HUDEP-2 (cell line): ENCODE data around the gene ATG101.

Experiments used
- DNase-seq, 76 experiments: peaks; one replicate each; lab custom pipeline; 2025; ENCODE audit not compliant: unreplicated experiment in 76 of 76; lab: John Stamatoyannopoulos, UW

The ATG101 gene

DNA sequence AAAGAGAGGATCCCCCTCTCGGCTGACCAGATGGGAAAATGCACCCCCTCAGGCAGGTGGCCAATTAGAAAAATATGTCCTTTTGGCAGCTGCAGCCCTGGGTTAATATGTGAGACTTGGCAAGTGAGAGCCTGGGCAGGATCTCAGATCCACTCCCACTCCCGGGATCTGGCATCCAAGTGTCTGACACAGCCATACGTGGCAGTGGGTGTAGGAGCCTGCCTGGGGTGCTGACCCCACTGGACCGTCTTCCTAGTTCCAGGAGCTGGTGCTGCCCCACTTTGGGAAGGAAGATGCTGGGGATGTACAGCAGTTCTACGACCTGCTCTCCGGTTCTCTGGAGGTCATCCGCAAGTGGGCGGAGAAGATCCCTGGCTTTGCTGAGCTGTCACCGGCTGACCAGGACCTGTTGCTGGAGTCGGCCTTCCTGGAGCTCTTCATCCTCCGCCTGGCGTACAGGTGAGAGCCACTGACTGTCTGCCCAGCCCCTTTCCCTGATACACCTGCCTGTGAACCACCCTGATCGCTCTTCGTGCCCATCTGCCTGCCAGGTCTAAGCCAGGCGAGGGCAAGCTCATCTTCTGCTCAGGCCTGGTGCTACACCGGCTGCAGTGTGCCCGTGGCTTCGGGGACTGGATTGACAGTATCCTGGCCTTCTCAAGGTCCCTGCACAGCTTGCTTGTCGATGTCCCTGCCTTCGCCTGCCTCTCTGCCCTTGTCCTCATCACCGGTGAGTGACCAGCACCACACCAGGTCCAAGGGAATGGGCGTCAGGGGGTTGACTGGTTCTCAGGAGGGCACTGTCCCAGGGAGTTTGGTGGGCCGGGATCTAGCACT, 12.8 kb upstream of the ATG101 start:
- DNase-seq, result no peak

DNA sequence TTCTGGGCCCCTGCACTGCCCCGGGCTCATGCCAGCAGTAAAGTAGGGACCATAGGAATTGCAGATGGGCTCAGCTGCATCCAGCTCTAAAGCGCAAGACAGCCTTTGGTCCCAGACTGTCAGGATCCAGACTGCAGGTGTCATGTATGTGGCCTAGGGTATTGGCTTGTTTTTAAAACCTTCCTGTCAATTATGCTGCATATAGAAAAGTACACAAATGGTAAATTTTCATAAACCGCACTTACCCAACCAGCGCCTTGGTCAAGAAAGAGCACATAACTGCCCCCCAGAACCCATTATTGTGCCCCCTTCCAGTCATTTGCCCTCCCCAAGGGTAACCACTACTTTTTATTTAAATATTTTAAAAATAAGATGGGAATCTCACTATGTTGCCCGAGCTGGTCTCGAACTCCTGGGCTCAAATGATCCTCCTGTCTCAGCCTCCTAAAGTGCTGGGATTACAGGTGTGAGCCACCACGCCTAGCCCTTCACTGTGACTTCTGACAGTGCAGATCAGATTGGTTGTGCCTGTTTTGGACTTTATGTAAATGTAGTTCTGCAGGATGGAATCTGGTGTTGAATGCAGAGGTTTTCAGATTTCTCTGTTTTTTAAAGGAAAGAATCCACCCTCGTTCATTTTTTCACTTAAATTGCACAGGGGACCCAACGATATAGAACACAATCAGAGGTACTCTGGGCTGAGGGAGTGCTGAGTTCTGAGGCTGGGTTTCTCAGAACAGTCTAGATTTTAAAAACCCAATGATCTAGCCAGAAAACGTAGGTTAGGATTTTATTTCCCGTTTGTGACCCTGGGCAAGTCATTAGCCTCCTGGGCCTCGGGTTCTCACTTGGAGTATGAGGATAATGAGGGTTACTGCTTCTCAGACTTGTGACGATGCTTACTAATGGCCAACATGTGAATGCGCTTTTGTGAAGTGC, 11.9 kb upstream of the ATG101 start:
- no peak for DNase-seq

DNA sequence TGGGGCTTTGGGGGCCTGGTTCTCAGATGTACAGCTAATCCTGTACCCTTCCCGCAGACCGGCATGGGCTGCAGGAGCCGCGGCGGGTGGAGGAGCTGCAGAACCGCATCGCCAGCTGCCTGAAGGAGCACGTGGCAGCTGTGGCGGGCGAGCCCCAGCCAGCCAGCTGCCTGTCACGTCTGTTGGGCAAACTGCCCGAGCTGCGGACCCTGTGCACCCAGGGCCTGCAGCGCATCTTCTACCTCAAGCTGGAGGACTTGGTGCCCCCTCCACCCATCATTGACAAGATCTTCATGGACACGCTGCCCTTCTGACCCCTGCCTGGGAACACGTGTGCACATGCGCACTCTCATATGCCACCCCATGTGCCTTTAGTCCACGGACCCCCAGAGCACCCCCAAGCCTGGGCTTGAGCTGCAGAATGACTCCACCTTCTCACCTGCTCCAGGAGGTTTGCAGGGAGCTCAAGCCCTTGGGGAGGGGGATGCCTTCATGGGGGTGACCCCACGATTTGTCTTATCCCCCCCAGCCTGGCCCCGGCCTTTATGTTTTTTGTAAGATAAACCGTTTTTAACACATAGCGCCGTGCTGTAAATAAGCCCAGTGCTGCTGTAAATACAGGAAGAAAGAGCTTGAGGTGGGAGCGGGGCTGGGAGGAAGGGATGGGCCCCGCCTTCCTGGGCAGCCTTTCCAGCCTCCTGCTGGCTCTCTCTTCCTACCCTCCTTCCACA, 11.0 kb upstream of the ATG101 start:
- no peak for DNase-seq

DNA sequence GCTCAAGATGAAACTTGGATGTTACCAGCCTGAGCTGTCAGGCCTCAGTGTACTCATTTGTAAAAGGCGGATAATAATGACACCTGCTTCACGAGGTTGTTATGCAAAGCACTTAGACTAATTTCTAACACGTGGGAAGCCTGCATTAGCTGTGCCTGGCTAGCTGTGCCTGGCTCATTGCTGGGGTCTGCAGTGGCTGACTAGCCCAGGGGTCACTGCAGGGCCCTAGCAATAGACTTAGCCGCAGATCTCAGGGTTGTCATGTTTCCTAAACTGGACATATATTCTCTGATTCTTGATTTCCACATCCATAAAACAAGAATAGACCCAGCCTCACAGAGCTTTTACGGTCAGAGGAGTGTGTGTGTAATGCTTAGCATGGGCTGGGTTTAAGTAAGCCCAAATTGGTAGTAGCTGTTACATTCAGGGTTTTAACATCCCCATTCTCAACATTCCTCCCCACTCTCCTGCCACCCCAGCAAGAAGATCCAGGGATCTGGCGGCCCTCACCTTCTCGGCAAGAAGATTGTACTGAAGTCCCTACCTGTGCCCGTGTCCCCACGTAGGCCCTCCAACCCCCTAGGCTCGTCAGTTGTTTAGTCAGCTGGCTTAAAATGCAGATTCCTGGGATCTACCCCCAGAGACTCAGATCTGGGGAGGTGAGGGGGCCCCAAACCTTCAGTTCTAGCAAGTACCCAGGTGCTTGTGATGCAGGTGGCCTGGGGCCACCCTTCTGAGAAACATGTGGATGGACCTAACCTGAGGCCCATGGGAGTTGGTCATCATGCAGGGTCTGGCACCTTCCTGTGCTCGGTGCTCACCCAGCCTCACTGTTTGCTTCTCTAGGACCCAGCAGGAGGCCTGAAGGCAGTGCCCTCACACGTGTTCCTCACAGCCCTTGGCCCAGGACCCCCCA, 9.9 kb upstream of the ATG101 start:
- DNase-seq, result no peak

DNA sequence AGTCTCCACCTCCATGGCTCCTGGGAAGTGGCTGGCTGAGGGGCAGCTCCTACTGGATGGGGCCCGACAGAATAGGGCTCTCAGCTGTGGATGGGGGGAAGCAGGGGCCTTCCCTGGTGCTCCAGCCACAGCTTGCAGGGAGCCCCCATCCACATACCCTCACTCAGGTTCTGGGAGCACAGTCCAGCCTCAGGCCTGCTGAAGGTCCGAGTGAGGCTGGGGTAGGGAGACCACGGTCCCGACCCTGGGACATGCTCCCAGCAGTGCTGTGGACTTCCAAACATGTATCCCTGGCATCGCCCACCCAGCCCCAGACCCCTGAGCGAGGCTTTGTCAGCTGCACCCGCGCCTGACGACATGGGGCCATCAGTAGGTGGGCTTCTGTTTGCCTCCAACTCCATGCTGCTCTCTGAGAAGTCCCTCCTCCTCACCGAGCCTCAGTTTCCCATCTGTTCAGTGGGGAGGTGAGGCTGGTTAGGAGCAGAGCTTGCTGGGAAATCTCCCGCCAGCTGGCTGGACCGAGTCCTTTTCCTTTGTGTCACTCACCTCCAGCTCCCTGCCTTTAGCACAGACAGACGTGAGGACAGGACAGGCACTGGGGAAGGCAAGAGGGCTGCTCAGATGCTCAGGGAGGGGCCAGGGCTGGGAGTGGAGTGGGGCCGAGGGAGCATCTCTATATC, 9.1 kb upstream of the ATG101 start:
- no peak for DNase-seq

DNA sequence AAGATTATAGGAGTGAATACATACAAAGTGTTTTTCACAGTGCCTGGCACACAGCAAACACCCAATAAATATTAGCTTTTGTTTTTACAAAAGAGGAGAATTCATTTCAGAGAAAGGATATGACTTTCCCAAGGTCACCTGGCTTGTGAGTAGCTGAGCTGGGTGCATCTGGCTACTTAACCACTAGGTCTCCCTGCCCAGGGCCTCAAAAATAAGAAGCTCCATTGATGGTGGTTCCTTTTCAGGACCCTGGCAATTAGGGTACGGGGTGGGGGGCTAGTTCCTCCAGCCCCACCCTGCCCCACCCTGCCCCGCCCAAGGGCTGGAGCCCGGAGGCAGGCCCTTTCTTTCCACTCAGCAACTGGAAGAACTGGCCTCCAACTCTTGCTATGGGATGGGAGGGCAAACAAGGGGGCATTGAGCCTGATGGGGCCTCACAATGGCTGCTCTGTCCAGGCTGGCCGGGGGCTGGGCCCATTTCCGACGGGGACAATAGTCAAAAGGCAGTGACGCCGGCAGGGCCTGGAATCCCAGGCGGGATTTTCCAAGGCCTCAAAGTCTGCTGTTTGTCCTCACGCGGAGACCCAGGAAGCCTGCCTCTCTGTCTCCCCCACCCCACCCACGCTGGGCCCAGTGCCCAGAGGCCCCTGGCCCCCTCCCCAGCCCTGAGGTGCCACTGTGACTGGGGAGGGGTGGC, 8.2 kb upstream of the ATG101 start:
- no peak for DNase-seq

DNA sequence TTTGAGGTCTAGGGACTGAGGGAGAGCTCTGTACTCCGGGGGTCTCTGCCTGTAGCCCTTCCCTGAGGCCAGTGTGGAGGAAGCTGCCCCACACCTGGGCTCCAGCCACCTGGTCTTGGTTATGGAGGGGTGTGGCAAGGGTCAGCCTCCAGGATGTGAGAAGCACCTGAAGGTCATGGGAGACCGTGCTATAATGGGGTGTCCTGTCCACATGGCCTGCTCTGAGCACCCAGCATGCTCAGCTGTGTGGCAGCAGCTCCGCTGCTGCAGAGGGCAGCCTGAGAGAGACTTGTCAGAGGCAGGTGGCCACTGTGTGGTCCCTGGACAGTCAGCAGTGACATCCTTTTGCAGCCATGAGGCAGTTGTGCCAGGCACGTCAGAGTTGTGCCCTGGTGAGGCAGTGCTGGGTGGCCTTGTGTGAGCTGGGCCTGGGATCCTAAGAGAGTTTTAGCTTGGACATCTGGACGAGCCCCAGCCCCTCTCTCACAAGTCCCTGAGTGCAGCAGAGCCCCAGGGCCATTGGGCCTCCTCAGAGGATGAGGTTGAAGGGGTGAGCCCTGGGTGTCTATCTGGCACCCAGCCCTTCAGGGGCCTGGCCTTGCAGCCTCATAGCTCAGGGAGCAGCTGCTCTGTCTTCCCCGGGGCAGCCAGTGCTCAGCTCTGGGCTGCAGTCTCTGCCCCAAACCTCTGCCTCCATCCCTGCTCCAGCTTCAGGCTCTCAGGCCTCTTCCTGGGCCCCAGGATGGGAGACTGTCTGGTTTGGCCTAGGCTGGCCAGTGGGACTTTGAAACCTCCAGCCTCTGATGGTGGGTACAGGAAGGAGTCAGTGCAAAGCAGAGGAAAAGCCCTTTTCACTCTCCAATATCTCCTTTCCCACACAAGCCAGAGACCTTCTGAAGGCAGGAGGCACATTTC, 7.4 kb upstream of the ATG101 start:
- DNase-seq, result no peak

DNA sequence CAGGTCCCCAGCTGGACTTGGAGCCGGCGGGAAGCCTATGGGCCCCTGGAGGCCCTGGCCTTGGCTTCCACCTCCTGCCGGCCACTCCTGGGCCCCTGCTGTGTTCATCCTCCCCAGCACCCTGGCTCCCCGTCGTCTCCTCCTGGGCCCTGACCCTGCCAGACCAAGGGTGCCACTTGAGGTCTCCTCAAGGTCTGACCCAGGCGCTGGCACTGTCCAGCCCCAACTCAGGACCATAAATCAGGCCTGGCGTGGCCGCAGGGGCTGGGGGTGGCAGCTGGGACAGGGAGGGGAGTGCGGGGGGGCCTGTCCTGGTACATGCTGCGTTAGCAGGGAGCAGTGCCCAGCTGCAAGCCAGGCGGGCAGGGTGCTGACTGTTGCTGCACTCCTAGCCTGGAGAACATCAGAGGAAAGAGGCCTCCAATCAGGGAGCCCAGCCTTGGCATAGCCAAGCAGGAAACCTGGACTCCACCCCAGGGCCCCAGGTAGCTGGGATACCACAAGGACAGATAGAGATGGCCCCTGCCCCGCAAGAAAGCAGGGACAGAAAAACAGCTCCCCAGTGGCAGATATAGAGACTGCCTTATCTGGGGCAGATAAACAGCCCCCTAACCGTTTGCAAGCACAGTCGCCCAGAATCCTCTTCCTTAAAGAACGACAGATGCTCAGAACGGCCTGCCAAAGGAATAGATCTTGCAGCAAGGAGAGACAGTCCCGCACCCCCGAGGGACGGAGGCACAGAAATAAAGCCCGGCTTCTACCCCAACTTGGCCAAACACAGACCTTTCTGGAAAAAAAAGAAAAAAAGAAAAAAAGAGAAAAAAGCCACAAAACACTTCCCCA, 6.5 kb upstream of the ATG101 start:
- DNase-seq, result peak in 3 of 76 experiments; percentile 8 to 37 (median 9)

DNA sequence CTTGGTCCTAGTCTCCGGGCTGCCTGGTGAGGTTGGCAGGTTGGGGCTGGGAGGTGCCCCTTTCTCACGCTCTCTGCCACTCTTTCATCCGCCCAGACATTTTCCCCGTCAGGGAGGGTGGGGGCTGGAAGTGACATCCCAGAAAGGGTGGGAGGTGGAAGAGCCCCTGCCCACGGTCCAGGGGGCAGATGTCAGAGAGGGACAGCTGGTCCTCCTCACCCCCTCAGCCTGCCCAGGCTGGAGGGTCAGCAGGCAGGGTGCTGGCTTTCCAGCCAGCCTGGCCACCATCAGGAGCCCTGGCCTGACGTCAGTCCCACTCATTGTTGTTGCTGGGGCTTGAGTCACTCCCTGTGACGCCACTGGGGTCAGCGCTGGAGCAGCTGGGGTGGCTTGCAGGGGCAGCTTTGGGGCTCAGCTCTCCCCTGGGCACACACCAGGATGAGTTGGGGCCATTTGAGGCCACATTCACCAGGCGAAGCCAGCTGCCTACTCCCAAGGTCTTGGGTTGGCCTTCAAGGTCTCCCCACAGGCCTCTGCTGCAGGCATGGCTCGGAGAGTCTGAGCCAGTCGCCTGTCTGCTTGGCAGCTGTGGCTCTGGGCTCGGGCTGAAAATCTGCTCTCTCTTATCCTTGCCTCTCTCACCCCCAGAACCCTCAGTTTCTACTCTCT, 5.7 kb upstream of the ATG101 start:
- no peak for DNase-seq

DNA sequence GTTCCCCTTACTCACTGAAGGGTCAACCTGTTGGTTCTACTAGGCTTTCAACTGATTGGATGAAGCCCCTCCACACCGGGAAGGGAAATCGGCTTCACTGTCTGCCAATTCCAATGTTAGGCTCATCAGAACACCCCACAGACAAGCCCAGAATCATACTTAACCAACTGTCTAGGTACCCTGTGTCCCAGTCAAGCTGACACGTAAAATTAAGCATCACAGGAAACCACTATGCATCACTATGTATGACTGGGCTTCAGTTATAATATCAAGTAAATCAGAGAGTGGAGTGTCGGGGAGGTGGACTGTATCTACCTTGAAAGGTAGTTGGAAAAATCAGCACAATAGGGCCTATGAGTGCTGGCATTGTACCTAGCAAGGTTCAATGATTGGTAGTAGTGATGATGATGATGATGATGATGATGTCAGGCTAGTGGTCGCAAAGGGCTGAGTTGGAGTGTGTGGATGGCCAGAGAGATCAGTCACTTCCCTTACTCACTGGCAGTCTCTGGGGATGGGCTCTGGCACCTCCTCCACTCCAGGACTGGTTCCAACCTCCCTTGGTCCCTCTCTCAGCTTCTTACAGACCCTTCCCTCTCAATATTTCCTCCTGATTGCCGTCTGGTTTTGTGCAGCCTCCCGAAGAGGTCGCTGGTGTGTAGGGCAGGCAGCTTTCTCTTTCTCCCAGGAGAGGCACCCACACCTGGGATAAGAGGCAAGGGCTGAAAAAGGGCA, 3.3 kb upstream of the ATG101 start:
- no peak for DNase-seq

DNA sequence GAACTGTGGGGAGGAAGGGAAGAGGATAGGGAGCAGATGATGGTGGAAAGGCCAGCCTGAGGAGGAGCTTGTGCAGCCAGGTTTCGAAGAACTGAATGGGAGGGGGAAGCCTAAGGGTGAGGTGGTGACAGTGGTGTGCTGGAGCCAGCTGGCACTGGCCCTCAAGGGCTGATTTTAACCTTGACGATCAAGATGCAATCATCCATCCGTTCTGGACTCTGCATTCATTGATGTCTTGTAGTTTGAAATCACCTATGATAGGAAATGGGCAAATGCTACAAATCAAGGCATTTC, 2.8 kb upstream of the ATG101 start:
- DNase-seq, result no peak

DNA sequence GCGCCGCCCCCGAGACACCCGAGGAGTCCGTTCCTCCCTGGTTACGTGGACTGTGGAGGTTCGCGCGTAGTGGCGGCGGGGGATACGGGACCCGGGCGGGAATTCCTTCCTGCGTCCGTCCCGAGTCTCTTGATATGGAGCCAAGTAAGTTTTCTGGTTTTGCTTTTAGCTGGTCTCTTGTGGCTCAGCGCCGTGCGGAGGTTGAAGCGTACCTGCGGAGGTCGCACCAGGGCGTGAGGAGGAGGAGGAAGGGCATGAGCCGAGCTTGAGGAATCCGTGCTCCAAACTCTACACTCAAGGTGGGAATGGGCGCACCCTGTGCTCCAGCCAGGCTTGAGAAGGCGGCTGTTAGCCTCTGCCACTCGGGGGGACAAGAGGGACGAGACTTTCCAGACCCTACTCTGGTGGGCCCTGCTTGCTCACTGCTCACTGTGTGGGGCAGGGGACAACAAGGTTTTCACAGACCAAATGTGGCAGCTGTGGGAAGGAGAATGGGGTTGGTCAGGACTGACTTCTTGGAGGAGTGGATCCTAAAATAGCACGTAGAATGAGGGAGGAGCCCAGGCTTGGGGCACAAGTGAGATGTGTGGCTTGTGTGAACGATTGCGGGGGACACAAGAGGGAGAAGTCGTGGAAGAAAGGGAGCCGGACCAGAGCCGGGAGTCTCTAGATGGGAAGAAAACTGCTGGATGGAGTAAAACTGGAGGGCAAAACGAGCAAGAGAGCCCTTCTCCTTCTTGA, 577 bp downstream of the ATG101 start:
- DNase-seq, result peak in 1 of 76 experiments; percentile 5

DNA sequence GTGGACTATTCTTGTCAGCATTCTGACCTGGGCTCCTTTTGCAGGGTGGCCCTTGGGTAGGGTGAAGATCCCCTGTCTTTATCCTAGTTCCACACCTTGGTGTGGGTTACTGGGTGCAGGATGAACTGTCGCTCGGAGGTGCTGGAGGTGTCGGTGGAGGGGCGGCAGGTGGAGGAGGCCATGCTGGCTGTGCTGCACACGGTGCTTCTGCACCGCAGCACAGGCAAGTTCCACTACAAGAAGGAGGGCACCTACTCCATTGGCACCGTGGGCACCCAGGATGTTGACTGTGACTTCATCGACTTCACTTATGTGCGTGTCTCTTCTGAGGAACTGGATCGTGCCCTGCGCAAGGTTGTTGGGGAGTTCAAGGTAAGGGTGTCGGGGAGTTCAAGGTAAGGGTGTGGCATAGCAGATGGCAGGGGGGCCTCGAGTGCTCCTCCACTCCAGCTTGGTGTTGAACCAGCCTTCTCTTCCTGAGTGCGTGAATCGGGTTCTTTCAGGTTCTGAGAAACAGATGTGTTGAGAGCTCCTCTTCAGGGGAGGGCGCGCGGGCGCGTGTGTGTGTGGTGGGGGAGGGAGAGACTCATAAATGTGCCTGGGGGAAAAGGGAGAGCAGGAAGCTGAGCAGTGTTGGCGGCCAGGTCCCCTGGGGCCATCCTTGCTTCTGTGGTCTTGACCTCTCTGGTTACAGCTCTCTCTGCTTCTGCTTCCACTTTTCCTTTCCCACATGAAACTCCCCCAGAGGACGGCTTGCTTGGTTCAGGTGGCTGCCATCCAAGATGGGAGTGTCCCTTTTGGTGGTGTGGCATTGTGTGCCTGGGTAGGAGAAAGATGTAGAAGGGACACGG, 4.0 kb downstream of the ATG101 start:
- DNase-seq, result peak in 13 of 76 experiments; percentile 6 to 29 (median 14)

DNA sequence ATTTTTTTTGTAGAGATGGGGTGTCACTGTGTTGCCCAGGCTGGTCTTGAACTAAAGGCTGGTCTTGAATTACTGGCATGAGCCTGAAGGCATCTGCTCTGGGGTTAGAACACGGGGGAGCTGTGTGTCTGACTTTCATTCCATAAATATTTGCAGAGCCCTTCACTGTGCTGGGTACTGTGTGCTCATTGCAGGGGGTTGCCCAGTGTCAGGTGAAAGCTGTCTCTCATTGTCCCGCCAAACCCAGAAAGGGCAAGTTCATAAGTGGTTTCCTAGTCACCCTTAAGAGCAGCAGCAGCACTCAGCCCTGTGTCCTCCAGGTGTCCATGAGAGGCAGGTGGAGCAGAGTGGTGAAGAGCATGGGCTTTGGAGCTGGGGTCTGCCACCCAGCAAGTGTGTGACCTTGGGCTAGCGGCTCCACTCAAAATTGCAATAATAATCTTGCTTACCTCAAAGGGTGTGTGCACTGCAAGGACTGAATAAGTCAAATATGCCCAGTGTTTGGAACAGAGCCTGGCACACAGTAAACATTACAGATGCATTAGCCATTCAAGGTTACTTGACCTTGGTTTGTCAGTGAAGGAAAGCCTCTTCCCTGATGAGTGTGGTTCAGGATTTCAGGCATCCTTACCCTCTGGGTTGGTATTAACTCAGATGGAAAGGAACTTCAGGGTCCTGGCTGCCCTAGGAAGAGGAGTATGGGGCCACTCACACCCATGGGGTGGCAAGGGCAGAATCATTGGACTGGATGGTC, 5.4 kb downstream of the ATG101 start:
- no peak for DNase-seq
